Sigmoid colon (tissue), 3 donors: ENCODE results near the gene CMPK1.

Experiments used
- CTCF ChIP-seq, 4 experiments: fragments of 450-650 bp in 3 of 4; fragments of 200-600 bp in 1 of 4; IDR thresholded peaks; one replicate each; pipeline ENCODE4 v1.5.1; 2016 to 2019; ENCODE audit warnings: antibody characterized with exemption in 4 of 4, mild to moderate bottlenecking in 3 of 4, moderate library complexity in 2 of 4
- POLR2A ChIP-seq, 2 donors: fragments of 450-650 bp; IDR thresholded peaks; one replicate each; pipeline ENCODE4 v1.6.1; 2016; ENCODE audit warnings: antibody characterized with exemption in 2 of 2, mild to moderate bottlenecking in 2 of 2, moderate library complexity in 2 of 2

GRCh38 chr1:47324682-47325081 lies 8.9 kb upstream of the CMPK1 start:
- TF ChIP-seq CTCF (IDR thresholded peaks at IDR 0.05) (no peak), POLR2A (IDR thresholded peaks at IDR 0.05) (no peak)
